ENCODE data around the gene KANSL1. TPM values are rescaled to one million over a fixed set of nuclear protein-coding genes. Genes with fewer than 3 reads are reported as not detected.

The KANSL1 gene
- polyA plus RNA-seq, 1 donor from 2014 or later, result 65.0 TPM

DNA sequence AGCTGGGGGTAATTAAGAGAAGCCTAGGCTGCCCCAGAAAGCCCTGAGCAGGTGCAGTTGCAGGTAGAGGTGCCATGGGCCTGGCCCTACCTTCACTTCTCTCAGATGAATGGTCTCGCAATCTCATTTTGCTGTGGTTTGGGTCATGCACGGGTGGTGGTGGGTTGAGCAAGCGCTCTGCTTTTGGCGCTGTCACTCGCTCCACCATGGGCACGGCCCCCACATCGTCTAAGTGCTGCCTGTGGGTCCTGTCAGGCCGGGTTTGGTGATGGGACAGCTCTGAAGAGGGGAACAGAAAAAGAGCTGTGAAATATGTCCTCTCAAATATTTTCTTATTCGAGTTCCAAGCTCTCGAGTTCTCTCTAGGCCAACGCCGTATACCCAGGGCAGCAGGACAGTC, 154.3 kb downstream of the KANSL1 start:
- Histone ChIP-seq H3K4me2 (ENCODE audit: low read length) (no peak overlapping the region), H3K27me3 (ENCODE audit: insufficient read depth, low read depth, low read length) (no peaks in the 10 kb centered on the region), H3K36me3 (ENCODE audit: insufficient read depth, low read length) (peaks cover 3% of the 10 kb centered on the region), H3K9me3 (ENCODE audit: low read length) (no peaks in the 10 kb centered on the region), H4K20me1 (ENCODE audit: insufficient read depth) (no peaks in the 10 kb centered on the region), H3K9ac (ENCODE audit: low read length) (no peak overlapping the region), H3K9me2 (ENCODE audit: insufficient read depth, low read length) (no peaks in the 10 kb centered on the region), H3F3A (ENCODE audit: insufficient read depth, low read length, poor library complexity, severe bottlenecking) (no peaks in the 10 kb centered on the region), H3K4me3 (ENCODE audit: low read length) (no peak overlapping the region), H2AFZ (ENCODE audit: low read depth, low read length) (no peak overlapping the region), H3K27ac (ENCODE audit: low read length) (no peak overlapping the region), H3K79me2 (replicated peaks; ENCODE audit: insufficient read depth, low read length) (peaks cover 5% of the 10 kb centered on the region)
- TF ChIP-seq, protein P1, sequence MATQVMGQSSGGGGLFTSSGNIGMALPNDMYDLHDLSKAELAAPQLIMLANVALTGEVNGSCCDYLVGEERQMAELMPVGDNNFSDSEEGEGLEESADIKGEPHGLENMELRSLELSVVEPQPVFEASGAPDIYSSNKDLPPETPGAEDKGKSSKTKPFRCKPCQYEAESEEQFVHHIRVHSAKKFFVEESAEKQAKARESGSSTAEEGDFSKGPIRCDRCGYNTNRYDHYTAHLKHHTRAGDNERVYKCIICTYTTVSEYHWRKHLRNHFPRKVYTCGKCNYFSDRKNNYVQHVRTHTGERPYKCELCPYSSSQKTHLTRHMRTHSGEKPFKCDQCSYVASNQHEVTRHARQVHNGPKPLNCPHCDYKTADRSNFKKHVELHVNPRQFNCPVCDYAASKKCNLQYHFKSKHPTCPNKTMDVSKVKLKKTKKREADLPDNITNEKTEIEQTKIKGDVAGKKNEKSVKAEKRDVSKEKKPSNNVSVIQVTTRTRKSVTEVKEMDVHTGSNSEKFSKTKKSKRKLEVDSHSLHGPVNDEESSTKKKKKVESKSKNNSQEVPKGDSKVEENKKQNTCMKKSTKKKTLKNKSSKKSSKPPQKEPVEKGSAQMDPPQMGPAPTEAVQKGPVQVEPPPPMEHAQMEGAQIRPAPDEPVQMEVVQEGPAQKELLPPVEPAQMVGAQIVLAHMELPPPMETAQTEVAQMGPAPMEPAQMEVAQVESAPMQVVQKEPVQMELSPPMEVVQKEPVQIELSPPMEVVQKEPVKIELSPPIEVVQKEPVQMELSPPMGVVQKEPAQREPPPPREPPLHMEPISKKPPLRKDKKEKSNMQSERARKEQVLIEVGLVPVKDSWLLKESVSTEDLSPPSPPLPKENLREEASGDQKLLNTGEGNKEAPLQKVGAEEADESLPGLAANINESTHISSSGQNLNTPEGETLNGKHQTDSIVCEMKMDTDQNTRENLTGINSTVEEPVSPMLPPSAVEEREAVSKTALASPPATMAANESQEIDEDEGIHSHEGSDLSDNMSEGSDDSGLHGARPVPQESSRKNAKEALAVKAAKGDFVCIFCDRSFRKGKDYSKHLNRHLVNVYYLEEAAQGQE (IDR thresholded peaks at IDR 0.05; ENCODE audit: borderline replicate concordance), result no peak
- TF ChIP-seq EP300 (conservative IDR thresholded peaks at IDR 0.05; ENCODE audit: poor library complexity, severe bottlenecking) (no peak), POLR2AphosphoS5 (IDR thresholded peaks at IDR 0.05) (no peak), TAF1 (IDR thresholded peaks at IDR 0.05; ENCODE audit: low read depth) (no peak), SMC3 (conservative IDR thresholded peaks at IDR 0.05; ENCODE audit: poor library complexity) (no peak), MXI1 (conservative IDR thresholded peaks at IDR 0.05; ENCODE audit: poor library complexity, severe bottlenecking) (no peak), EZH2 (IDR thresholded peaks at IDR 0.05; ENCODE audit: borderline replicate concordance, insufficient read depth, low read length, poor library complexity, severe bottlenecking) (no peak), RAD21 (conservative IDR thresholded peaks at IDR 0.05) (no peak)
- TF ChIP-seq, protein P2, sequence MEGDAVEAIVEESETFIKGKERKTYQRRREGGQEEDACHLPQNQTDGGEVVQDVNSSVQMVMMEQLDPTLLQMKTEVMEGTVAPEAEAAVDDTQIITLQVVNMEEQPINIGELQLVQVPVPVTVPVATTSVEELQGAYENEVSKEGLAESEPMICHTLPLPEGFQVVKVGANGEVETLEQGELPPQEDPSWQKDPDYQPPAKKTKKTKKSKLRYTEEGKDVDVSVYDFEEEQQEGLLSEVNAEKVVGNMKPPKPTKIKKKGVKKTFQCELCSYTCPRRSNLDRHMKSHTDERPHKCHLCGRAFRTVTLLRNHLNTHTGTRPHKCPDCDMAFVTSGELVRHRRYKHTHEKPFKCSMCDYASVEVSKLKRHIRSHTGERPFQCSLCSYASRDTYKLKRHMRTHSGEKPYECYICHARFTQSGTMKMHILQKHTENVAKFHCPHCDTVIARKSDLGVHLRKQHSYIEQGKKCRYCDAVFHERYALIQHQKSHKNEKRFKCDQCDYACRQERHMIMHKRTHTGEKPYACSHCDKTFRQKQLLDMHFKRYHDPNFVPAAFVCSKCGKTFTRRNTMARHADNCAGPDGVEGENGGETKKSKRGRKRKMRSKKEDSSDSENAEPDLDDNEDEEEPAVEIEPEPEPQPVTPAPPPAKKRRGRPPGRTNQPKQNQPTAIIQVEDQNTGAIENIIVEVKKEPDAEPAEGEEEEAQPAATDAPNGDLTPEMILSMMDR (IDR thresholded peaks at IDR 0.05; ENCODE audit: poor library complexity, severe bottlenecking), result no peak

DNA sequence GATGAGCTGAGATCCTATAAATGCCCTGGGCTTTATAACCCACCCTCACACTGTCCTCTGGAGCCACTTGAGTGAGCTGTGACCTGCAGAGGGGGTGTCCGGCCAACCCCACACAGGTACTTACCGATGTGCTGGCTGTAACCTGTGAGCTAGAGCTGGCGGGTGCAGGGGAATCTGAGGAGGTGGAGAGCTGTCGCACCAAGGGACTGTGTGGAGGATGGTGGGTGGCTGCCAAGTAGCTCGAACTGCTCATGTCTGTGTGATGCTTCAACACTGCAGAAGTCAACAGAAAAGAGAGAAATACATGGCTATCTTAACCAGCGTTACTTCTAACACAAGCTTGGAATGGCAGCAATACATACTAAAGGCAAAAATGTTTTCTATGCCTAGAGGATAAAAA, 154.8 kb downstream of the KANSL1 start:
- no peak overlapping the region for H3K27ac ChIP-seq (ENCODE audit: low read length)
- peaks cover 5% of the 10 kb centered on the region for H3K79me2 ChIP-seq (replicated peaks; ENCODE audit: insufficient read depth, low read length)
- H3F3A ChIP-seq (ENCODE audit: insufficient read depth, low read length, poor library complexity, severe bottlenecking), result no peaks in the 10 kb centered on the region
- no peaks in the 10 kb centered on the region for H3K9me2 ChIP-seq (ENCODE audit: insufficient read depth, low read length)
- TF ChIP-seq, protein P1 (IDR thresholded peaks at IDR 0.05; ENCODE audit: borderline replicate concordance), result no peak
- TF ChIP-seq MXI1 (conservative IDR thresholded peaks at IDR 0.05; ENCODE audit: poor library complexity, severe bottlenecking), result no peak
- H3K36me3 ChIP-seq (ENCODE audit: insufficient read depth, low read length), result peaks cover 3% of the 10 kb centered on the region
- no peak overlapping the region for H3K4me2 ChIP-seq (ENCODE audit: low read length)
- no peak overlapping the region for H2AFZ ChIP-seq (ENCODE audit: low read depth, low read length)
- H3K27me3 ChIP-seq (ENCODE audit: insufficient read depth, low read depth, low read length), result no peaks in the 10 kb centered on the region
- no peaks in the 10 kb centered on the region for H3K9me3 ChIP-seq (ENCODE audit: low read length)
- H3K9ac ChIP-seq (ENCODE audit: low read length), result no peak overlapping the region
- no peak overlapping the region for H3K4me3 ChIP-seq (ENCODE audit: low read length)
- H4K20me1 ChIP-seq (ENCODE audit: insufficient read depth), result no peaks in the 10 kb centered on the region
